MM.1S (cell line): ENCODE measurements around the gene MUSK.

Experiments used
- CTCF ChIP-seq: fragments of 300-600 bp; sonication (generic); IDR thresholded peaks from 2 replicates; pipeline ENCODE4 v1.5.1; 2016; ENCODE audit warnings: antibody characterized with exemption, low read length, mixed read lengths
- EZH2 ChIP-seq: fragments of 300-600 bp; sonication (generic); optimal IDR thresholded peaks from 2 replicates; pipeline ENCODE3; 2017; ENCODE audit warnings: low read depth, mild to moderate bottlenecking, antibody characterized with exemption, low read length, mixed read lengths

GRCh38 chr9:110707419-110707818, 38.8 kb downstream of the MUSK start:
- no peak for TF ChIP-seq CTCF
- TF ChIP-seq EZH2, result no peak
